Gastrocnemius medialis (tissue), 4 donors: ENCODE results near the gene RUNDC3A.

Source experiments
- CTCF ChIP-seq, 5 experiments: fragments of 450-650 bp in 3 of 5; fragments of 200-600 bp in 2 of 5; sonication (generic) in 2 of 5; IDR thresholded peaks in 4 of 5; conservative IDR thresholded peaks in 1 of 5; 1 replicate in 4 of 5; 2 replicates in 1 of 5; pipeline ENCODE4 v1.5.1; 2016 to 2019; ENCODE audit warnings: antibody characterized with exemption in 5 of 5, mild to moderate bottlenecking in 3 of 5, moderate library complexity in 3 of 5
- POLR2A ChIP-seq, 2 donors: fragments of 450-650 bp; IDR thresholded peaks; one replicate each; pipeline ENCODE4 v1.6.1; 2017; ENCODE audit warnings: antibody characterized with exemption in 2 of 2, mild to moderate bottlenecking in 2 of 2, moderate library complexity in 2 of 2

GRCh38 chr17:44287651-44288050 lies 20.8 kb upstream of the RUNDC3A start:
- TF ChIP-seq CTCF (IDR thresholded peaks at IDR 0.05 in 4 of 5, conservative IDR thresholded peaks at IDR 0.05 in 1 of 5) = no peak
- no peak for TF ChIP-seq POLR2A (IDR thresholded peaks at IDR 0.05)
